ENCODE data around the gene SLC25A21.

Gene SLC25A21

DNA sequence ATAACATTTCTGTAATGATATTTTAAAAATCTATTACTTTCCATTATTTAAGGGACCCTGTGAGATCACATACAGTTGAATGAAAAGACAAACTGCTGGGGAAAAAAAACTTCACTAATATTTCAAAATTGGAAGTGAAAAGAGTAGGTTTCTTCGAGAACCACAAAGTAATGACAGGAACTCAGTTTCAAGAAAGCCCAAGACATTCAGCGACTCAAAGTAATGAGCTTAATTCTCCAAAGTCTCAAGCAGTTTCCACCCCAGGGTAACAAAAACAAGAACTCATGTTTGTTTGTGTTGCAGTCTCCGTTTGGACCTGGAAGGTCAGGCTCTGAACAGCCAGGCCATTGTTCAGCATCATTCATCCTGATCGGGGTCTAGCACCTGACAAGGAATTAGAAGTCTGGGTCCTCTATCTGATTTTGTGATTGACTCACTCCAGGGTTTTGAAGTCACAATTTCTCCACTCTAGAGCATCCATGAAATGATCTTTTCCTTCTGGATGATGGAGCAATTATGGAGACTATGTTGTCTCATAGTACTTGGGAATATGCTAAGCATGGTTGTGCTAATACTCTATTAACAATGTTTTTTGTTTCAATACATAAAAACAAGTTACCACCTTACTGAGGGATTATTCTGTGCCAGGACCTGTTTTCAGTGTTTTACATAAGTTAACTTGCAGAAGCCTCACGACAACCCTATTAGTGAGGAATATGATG lies 126.9 kb downstream of the SLC25A21 start:
- DNase-seq (ENCODE audit: low read depth): no peak

GRCh38 chr14:37037636-37038387 lies 134.6 kb downstream of the SLC25A21 start:
- no peak for DNase-seq (ENCODE audit: low read depth)

- DNase-seq (ENCODE audit: low read depth): no peak
Measured at GRCh38 chr14:37036669-37037341, 135.6 kb downstream of the SLC25A21 start.

DNA sequence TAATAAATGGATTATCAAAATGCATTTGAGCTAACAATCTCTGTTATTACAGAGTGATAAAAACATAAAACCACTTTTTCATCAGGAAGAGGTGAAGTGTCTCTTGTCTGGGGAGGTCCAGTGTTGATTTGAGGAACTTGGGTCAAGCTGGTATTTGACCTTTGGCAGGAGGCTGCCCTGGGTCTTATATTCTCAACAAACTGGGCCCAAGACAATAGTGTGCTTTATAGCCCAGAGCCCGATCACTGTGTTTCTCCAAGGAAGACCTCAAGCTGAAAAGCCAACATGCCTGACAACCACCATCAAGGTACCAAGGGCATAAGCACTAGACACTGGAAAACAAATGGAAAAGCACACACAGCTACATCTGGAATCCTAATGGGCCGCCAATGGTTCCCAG lies 137.0 kb downstream of the SLC25A21 start:
- DNase-seq (ENCODE audit: low read depth): no peak

GRCh38 chr14:37034410-37035285 lies 137.8 kb downstream of the SLC25A21 start:
- DNase-seq (ENCODE audit: low read depth): no peak

DNA sequence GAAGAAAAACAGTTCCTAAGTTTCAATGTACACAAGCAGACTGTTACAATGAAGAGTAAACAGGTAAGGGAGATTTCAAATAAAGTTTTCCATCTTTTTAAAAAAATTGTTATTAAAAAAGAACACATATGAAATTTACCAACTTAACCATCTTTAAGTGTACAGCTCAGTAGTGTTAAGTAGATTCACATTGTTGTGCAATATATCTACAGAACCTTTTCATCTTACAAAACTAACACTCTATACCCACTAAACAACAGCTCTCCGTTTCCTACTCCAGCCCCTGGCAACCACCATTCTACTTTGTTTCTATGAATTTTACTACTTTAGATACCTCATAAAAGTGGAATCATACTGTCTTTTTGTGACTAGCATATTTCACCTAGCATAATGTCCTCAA lies 139.5 kb downstream of the SLC25A21 start:
- no peak for DNase-seq (ENCODE audit: low read depth)

DNA sequence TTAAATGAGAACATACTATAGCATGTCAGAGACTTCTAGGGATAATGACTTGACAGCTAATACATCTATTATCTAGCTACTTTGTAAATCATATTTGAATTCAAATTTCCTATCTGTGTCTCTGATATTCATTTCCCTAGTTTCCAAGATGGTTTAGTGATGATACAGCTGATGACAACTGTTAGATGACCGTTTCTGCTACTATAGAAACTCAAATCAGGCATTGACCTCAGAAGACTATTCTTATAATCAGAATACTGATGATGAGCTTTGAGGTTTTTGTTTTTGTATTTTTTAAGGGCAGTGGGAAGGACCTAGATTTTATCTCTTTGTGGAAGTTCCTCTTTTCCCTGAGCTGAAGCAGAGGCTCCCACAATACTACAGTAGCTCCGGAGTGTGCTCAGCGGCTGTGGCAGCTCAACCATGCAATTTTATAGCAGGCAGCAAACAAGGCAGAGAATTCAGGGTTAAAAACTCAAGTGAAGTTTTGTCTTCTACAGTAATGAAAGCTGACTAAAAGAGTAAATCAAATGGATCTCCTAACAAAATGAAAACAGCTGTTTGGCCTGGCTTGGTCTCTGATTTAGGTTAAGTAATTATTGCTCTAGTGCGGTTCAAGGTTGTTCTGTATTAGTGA lies 145.1 kb downstream of the SLC25A21 start:
- DNase-seq (ENCODE audit: low read depth): no peak

DNA sequence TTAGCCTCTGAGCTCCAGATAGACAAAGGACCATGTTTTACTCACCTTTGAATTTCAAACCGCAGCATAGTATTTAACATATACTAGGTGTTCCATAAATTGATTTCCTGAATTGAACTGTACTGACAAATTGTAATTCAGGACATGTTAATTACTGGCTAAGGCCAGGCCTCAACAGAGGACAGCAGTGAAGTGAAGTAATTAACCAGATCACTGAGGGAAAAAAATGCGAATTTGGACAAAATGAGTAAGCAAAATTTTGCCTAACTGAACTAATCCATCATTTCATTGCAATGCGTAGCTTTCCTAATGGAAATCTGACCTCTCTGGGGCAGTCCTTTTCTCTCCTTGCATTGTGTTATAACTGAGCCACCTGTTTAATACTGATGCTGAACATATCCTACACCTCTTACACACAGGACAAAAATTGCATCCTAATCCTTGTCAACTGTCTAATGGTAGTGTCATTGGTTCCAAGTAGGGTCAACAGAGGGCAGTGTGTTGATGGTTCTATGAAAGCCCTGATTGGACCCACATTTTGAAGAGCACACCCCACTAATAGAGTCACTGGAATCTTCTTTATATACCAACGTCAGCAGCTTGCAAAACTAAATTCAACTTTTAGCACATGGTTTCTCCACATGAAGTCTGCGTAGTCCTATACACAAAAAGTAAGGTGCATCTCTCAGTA lies 148.4 kb downstream of the SLC25A21 start:
- no peak for DNase-seq (ENCODE audit: low read depth)

DNA sequence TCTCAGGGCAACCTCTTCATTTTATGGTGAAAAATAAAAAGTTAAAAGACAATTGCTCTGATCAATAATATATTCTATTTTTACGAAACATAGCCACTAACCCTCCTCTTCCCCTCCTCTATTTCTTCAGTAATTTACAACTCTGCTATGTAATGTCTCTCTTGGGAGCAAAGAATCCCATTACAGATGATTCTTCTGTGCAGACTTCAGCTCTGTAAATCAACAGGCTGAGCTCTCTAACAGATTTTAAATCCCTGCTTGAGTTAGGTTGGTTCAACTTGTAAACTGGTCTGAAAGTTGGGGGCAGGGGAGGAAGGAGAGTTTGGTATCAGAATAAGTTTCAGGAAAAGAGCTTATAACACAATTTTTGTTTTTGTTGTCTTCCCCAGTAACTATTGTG lies 151.0 kb downstream of the SLC25A21 start:
- DNase-seq (ENCODE audit: low read depth): no peak

DNA sequence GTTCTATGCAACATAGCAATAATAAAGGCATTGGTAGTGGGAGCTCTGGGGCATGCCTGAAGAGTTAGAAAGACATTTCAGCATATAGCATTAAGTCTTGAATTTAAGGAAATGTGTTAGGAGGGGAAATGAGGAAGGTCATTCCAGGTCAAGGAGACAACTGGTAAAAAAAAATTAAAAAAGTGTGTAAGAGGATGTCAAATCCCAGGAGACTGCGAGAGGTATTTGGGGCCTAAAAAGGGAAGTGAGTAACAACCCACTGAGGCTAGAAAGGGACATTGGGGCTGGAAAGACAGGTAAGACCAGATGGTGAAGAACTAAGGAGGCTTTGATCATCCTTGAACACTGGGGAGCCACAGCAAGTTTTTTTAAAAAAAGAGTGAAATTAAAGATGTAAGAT lies 152.9 kb downstream of the SLC25A21 start:
- DNase-seq (ENCODE audit: low read depth): no peak

DNA sequence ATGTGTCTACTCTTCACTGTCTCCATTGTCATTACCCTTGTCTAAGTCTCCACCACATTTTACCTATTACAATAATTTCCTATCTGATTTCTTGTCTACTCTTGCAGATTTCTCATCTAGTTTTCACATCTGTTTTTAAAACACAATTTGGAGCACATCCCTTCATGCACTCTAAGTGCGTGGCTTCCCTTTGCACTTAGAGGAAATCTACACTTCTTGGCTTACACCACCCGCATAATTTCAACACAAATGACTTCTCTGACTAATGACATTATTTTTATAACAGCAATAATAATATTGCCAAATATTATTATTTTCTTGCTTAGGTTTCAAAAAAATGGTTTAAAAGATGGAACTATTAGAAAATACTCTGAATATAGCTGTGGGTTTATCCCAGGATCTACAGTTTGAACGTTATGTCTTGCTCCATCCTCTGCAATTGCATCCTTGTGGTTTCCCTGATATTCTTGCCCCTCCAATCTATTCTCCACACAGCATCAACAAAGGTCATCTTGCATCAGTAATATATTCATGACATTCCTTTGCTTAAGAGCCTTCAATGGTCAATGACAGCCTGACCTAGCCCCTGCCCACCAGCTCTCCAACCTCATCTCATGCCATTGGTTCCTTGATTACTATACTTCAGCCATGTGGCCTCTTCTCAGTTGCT lies 153.7 kb downstream of the SLC25A21 start:
- no peak for DNase-seq (ENCODE audit: low read depth)

DNA sequence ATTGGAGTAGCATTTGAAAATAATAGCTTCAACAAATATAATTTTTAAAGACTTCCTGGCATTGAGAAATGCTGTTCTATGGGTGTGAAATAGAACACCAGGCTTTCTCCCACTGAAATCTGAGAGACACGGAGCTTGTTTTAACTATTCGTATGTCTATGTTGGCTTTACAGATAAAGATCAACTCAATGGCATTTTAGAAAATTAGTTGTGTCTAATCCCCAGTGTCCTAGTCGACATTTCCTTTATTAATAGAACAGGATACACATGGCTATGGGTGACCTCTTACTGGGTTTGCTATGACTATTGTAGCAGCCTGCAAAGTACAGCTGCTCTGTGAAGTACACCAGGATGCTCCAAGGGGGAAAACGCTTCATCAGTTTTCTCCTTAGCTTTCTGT lies 159.3 kb downstream of the SLC25A21 start:
- no peak for DNase-seq (ENCODE audit: low read depth)

- DNase-seq (ENCODE audit: low read depth): no peak
Measured at GRCh38 chr14:36998686-36999085, 173.7 kb downstream of the SLC25A21 start.

- no peak for DNase-seq (ENCODE audit: low read depth)
Measured at GRCh38 chr14:36997843-36998242, 174.6 kb downstream of the SLC25A21 start.

- no peak for DNase-seq (ENCODE audit: low read depth)
Measured at GRCh38 chr14:36996857-36997590, 175.4 kb downstream of the SLC25A21 start.

DNA sequence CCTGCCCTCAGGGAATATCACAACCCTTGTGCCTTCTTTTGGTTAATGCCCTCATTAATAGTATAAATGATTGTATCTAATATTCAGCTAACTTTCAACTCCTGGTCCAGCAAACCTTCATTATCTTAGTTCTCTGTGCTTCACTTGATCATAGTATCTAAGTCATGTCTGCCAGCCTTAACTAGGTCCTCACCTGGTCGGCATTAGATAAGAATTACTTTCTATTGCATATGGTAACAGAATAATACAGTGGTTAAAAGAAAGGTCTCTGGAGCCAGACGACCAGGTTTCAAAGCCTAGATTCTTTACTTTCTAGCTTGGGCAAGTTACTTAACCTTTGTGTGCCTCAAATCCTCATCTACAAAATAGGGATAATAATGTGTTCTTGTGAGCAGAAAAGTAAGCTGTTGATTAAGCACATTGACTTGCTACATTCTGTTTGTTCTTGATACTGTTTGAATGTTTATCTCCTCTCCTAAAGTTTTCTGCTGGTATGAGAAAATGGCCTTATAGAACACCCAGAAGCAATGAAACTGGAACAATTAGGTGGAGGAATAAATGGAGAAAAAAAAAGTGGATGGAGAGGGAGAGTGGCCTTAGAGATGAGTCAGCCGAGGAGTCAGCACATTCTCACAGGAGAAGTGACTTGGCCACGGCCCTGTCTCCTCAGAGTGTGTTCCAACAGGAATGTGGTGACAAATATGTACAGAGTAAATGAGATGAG lies 176.1 kb downstream of the SLC25A21 start:
- no peak for DNase-seq (ENCODE audit: low read depth)

DNA sequence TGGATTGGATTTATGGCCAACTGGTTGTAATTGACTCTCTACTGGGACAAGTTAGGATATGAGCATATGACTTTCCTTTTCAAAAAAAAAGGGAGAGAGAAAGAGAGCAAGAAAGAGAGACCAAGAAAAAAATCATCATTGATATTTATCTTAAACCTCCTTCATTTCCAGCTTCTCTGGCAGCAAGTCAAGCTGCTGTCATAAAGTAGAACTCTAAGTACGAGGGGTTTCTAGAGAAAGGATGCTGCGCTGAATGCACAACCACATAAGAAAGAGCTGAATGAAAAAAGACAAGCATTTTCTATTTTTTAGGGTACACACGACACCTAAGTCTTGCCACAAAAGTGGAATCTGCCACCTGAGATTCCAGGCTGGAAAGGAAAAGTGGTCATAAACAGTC lies 182.6 kb downstream of the SLC25A21 start:
- no peak for DNase-seq (ENCODE audit: low read depth)

- DNase-seq (ENCODE audit: low read depth): no peak
Measured at GRCh38 chr14:36988989-36989388, 183.4 kb downstream of the SLC25A21 start.

GRCh38 chr14:36988568-36988967 lies 183.8 kb downstream of the SLC25A21 start:
- no peak for DNase-seq (ENCODE audit: low read depth)
